HG03064 (cell line): Measurements from ENCODE around the gene NDUFC2.
"Not testable (repeated sequence)": the region's sequence is repeated elsewhere in the genome, so short reads cannot be mapped to it uniquely, and the experiment has no call there.

Experiments
- ATAC-seq: cut with Tn5 transposase; IDR thresholded peaks from one replicate; pipeline ENCODE4 v1.9.1; 2021; ENCODE audit warnings: low read depth; ENCODE audit not compliant: unreplicated experiment

NDUFC2 gene

GRCh38 chr11:78080084-78080817 is 589 bp upstream of the NDUFC2 start:
- no peak for ATAC-seq

- no peak for ATAC-seq
Observed at GRCh38 chr11:78078218-78079167, 1.2 kb downstream of the NDUFC2 start.

- not testable (repeated sequence) for ATAC-seq
Observed at GRCh38 chr11:78077592-78077991, 2.1 kb downstream of the NDUFC2 start.

GRCh38 chr11:78076733-78077403 is 2.8 kb downstream of the NDUFC2 start:
- ATAC-seq = no peak

GRCh38 chr11:78074756-78075155 is 4.9 kb downstream of the NDUFC2 start:
- no peak for ATAC-seq

GRCh38 chr11:78072455-78072854 is 7.2 kb downstream of the NDUFC2 start:
- ATAC-seq = no peak

- no peak for ATAC-seq
Observed at GRCh38 chr11:78071717-78072116, 7.9 kb downstream of the NDUFC2 start.

- ATAC-seq = no peak
Observed at GRCh38 chr11:78070621-78071020, 9.0 kb downstream of the NDUFC2 start.

- ATAC-seq = no peak
Observed at GRCh38 chr11:78069465-78069864, 10.2 kb downstream of the NDUFC2 start.

- ATAC-seq = no peak
Observed at GRCh38 chr11:78067704-78068103, 12.0 kb downstream of the NDUFC2 start.

GRCh38 chr11:78066471-78066870 is 13.2 kb downstream of the NDUFC2 start:
- no peak for ATAC-seq

GRCh38 chr11:78065203-78065602 is 14.5 kb downstream of the NDUFC2 start:
- no peak for ATAC-seq

GRCh38 chr11:78063440-78064181 is 16.1 kb downstream of the NDUFC2 start, which contains the start of gene THRSP:
TSS of gene THRSP (plus strand) at chr11:78063861. CDS start at chr11:78063882, 21 bp downstream.
- no peak for ATAC-seq

- ATAC-seq = no peak
Observed at GRCh38 chr11:78062671-78063070, 17.0 kb downstream of the NDUFC2 start.

- ATAC-seq = no peak
Observed at GRCh38 chr11:78061921-78062311, 17.7 kb downstream of the NDUFC2 start.

GRCh38 chr11:78061088-78061920 is 18.4 kb downstream of the NDUFC2 start:
- ATAC-seq = no peak

- no peak for ATAC-seq
Observed at GRCh38 chr11:78060533-78060932, 19.1 kb downstream of the NDUFC2 start.

GRCh38 chr11:78059749-78060328 is 19.8 kb downstream of the NDUFC2 start:
- ATAC-seq = not testable (repeated sequence)

- ATAC-seq = no peak
Observed at GRCh38 chr11:78057462-78058055, 22.1 kb downstream of the NDUFC2 start.
